NCI-H460 (cell line): ENCODE measurements around the gene COL13A1. TPM values are rescaled to one million over a fixed set of nuclear protein-coding genes. Genes with fewer than 3 reads are reported as not detected.

ENCODE experiments used
- DNase-seq: peaks from one replicate; pipeline ENCODE4 v3.0.0-alpha.2; 2016; ENCODE audit warnings: low read depth; ENCODE audit errors: extremely low read depth
- total RNA-seq: library from RNA; depleted of rRNA; stranded (reverse); fragments of >200 nt; shearing (Covaris generic); gene quantifications from 2 replicates; pipeline ENCODE4 v1.2.3, GENCODE V29; 2014

Gene COL13A1
- total RNA-seq, 1 experiment from 2014 or later: 0.15 TPM

- DNase-seq: no peak
Measured at GRCh38 chr10:69960606-69960987, 158.9 kb downstream of the COL13A1 start.

- peak; percentile 7 for DNase-seq
Measured at GRCh38 chr10:69960988-69961880, 159.5 kb downstream of the COL13A1 start.

GRCh38 chr10:69961881-69962745 is 160.4 kb downstream of the COL13A1 start:
- DNase-seq: no peak

- DNase-seq: no peak
Measured at GRCh38 chr10:69962746-69963135, 161.0 kb downstream of the COL13A1 start.

DNA sequence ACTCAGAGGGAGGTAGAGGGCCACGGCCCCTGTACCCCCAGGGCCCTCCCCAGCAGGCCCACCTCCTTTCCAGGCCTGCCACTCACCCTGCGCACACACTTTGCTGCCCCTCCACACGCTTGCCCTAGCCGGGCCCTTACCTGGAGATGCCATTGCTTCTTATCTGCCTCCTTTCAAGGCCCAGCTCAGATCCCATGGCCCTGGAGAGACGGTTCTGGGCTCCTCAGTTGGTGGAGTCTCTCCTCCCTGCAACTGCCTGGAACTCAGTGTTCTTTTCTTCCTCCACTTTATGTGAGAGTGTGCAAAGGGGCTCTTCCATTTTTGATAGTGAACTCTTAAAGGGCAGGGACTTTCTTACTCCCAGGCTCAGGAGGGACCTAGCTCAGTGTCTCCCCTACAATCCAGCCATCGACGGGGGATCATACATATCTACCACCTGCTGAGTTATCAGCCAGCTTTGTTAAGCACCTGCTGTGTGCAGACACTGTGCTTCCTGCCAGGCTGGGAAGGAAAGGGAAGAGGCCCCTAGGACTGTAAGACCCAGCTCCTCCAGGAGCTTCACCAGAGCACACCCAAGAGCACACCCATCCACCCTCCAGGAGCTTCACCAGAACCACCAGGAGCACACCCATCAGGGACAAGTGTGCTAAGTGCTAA is 161.6 kb downstream of the COL13A1 start:
- no peak for DNase-seq

DNA sequence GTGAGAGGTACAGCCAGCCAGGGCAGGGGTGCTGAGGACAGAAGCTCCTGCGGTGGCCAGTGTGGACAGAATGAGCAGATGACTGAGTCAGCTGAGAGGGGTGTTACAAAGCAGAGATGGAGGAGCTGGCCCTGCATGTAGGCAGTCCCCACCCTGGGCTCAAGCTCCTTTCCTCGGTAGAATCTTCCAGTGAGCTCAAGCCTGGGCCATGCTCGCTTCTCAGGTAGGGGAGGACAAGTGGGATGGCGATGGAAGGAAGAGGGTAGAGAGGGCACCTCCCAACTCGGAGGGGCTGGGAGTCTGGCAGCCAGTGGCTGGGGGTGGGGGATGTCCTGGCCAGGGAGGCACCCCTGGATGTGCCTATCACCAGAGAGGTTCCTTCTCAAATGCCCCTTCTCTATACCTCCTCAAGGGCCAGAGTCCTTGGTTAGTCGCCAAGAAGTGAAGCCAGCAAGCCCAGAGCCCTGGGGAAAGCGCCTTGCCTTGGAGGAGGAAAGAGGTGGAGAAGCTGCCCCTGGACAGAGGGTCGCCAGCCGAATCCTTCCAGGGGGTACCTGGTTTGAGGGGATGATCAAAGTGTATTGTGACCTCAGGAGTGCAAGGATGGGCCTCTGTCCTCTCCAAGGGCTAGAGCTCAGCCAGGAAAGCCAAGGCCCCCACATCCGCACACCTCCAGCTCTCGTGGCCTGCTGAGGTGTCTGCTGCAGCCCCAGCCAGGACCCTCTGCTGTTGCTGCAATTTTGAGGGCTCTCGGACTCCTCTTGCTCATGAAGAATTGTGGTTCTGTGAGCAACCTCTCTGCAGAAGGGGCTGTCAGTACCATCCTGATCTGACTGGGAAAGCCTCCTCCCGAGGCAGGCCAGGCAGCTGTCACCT is 162.4 kb downstream of the COL13A1 start:
- DNase-seq: no peak

GRCh38 chr10:69965086-69965485 is 163.4 kb downstream of the COL13A1 start:
- no peak for DNase-seq

- DNase-seq: no peak
Measured at GRCh38 chr10:69965919-69966662, 164.4 kb downstream of the COL13A1 start.

GRCh38 chr10:69968830-69969229 is 167.1 kb downstream of the COL13A1 start:
- DNase-seq: peak; percentile 8

DNA sequence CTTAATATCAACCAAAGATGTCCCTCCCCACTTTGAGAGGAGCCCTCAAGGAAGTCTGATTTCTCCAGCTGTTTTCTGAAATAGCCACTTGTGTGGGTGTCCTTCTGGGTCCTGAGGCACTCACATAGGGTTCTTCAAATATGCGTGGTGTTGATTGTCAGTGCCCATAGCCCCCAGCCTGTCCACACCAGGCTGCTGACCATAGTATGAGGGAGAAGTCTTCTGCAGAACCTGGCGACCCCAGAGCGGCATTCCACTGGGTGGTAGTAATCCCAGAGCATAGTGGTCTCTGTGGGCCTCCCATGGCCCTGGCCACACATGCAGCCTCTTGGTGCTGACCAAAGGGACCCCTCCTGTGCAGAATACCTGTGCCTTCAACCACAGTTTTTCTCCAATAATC is 168.3 kb downstream of the COL13A1 start:
- no peak for DNase-seq

GRCh38 chr10:69972981-69973397 is 171.3 kb downstream of the COL13A1 start:
- DNase-seq: no peak

- no peak for DNase-seq
Measured at GRCh38 chr10:69973678-69974077, 172.0 kb downstream of the COL13A1 start.

DNA sequence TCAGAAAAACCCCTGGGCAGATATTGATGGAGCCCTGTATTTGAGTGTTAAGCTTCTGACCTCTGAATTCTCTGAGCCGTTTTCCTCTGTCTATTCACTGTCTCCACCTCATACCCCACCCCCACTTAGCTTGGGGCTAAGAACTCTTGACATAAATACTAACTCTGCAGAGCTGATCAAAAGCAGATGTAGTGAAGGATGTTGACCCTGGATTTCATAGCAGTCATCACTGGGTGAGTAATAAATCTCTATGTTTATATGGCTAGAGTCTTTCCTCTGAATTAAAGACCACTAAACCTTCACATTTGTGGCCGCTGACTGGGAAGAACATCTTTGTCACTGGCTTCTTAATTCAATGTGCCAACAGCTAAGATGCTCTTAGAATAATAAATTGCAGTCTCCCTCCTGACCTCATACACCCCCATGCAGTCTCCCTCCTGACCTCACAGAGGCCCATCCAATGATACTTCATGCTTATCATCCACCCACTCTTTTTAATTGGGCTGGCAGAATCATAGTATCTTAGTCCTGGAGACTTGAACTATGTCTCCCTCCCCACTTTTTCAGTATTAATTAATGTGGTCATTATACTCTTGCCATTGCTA is 172.9 kb downstream of the COL13A1 start:
- no peak for DNase-seq

- DNase-seq: no peak
Measured at GRCh38 chr10:69976795-69977546, 175.3 kb downstream of the COL13A1 start.

GRCh38 chr10:69979174-69979573 is 177.5 kb downstream of the COL13A1 start:
- no peak for DNase-seq

GRCh38 chr10:69980672-69981071 is 179.0 kb downstream of the COL13A1 start:
- DNase-seq: no peak

DNA sequence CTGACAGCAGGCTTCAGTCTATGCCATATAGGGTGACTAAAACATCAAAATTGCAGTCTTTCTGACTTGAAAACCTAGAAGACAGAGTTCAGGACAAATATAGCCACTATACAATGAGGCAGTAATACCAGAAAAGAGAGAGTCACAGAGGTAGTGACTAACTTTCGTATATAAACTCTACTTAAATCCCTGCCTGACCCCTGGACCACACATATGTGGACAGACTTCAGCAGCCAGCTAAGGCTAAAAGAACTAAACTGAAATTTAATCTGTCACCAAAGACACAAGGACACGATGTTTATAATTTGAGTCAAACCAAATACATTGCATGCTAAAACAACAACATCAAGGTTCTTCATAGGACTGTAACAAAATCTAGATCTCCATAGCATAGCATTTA is 186.4 kb downstream of the COL13A1 start:
- DNase-seq: no peak

- DNase-seq: no peak
Measured at GRCh38 chr10:69991151-69991550, 189.4 kb downstream of the COL13A1 start.
